Heart left ventricle (tissue), 13 donors: Measurements from ENCODE around the gene PPP4R2.
"Not testable (repeated sequence)": the region's sequence is repeated elsewhere in the genome, so short reads cannot be mapped to it uniquely, and the experiment has no call there.

Experiments
- POLR2A ChIP-seq, 2 donors: fragments of 450-650 bp; IDR thresholded peaks; one replicate each; pipeline ENCODE4 v1.6.1; 2017; ENCODE audit warnings: antibody characterized with exemption in 2 of 2, mild to moderate bottlenecking in 2 of 2, moderate library complexity in 2 of 2
- TF ChIP-seq, protein P1 (sequence below), 12 donors: fragments of 200-600 bp; sonication (generic) in 4 of 12; IDR thresholded peaks; one replicate each; pipeline versions ENCODE4 v1.5.0 to v1.8.0; 2018 to 2022; ENCODE audit warnings: antibody characterized with exemption in 12 of 12, mild to moderate bottlenecking in 5 of 12
- donor health status: ischemic (EF 13 %, LVEDD 7.1; RV severe dilation, severe dysfunction).
- donor health status: DM: no; HTN: yes; CAD: no.
- donor health status: DM: no; HTN: no; CAD: no.
- donor health status: ischemic (EF 25% LVEDD 6.9; RV normal size, moderate dysfunction).
- donor health status: ischemic (EF 25% LVEDD 5.7; RV mildly dilated, moderate dysfunction).
- donor health status: ischemic (EF 35%, LVEDD 5.7; RV mildly dilated, moderate dysfunction).
- donor health status: nonischemic (EF 11% LVEDD 7.7; RV severe dilation, severe dysfunction).
- donor health status: DM: yes; HTN: yes; CAD: no.
- donor health status: PGD.
- donor health status: ischemic (EF 29% LVEDD 5.4; RV normal size, mild dysfunction).
- donor health status: nonischemic (EF 23%, LVEDD 6.1; RV moderate dilation, normal function).

DNA sequence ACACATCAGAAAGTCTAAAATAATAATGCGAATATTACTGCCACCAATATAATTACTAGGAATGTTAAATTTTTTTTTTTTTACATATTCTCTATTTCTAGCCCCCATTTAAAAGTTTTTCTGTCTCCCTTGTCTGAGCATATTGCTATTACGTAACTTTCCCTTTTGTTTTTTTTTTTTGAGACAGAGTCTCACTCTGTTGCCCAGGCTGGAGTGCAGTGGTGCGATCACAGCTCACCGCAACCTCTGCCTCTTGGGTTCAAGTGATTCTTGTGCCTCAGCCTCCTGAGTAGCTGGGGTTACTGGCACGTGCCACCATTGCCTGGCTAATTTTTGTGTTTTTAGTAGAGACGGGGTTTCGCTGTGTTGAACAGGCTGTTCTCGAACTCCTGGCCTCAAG, 6.4 kb downstream of the PPP4R2 start:
- TF ChIP-seq, protein P1, sequence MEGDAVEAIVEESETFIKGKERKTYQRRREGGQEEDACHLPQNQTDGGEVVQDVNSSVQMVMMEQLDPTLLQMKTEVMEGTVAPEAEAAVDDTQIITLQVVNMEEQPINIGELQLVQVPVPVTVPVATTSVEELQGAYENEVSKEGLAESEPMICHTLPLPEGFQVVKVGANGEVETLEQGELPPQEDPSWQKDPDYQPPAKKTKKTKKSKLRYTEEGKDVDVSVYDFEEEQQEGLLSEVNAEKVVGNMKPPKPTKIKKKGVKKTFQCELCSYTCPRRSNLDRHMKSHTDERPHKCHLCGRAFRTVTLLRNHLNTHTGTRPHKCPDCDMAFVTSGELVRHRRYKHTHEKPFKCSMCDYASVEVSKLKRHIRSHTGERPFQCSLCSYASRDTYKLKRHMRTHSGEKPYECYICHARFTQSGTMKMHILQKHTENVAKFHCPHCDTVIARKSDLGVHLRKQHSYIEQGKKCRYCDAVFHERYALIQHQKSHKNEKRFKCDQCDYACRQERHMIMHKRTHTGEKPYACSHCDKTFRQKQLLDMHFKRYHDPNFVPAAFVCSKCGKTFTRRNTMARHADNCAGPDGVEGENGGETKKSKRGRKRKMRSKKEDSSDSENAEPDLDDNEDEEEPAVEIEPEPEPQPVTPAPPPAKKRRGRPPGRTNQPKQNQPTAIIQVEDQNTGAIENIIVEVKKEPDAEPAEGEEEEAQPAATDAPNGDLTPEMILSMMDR (IDR thresholded peaks at IDR 0.05): not testable (repeated sequence)
- not testable (repeated sequence) for TF ChIP-seq POLR2A (IDR thresholded peaks at IDR 0.05)
